Measurements from ENCODE around the gene TMEM196.

TMEM196 gene

DNA sequence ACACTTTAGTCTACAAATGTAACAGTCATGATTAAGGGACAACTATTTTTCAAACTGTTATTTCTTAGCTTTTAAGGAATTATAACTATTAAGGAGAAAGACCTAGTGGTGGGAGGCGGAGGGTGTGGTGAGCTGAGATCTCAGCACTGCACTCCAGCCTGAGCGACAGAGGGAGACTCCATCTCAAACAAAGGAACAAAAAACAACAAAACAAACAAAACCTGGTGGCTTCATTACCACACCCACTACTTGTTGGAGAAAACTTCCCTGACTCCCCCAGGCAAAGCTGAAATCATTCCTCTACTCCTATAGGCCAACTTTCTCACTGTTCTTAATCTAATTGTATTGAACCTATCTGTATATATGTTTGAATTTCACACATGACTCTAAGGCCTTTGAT lies 67.8 kb downstream of the TMEM196 start:
- no peak for DNase-seq

DNA sequence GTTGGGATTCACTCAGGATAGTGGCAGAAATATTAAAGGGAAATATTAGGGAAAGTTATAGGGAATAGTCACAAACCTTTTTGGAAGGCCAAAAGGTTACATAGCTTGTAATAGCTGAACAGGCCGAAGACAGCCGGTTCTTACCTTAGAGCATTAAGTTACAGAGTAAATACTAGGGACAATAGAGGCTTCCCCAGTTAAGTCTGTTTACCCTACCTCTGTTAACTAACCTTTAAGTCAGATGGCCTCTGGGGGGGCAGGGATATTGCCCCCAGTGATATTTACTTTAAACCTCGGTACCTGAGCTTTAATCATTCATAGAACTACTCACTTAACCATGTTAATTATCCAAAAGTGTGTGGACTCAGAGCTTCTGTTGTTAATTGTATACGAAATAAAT lies 71.9 kb downstream of the TMEM196 start:
- DNase-seq = peak; percentile 96

DNA sequence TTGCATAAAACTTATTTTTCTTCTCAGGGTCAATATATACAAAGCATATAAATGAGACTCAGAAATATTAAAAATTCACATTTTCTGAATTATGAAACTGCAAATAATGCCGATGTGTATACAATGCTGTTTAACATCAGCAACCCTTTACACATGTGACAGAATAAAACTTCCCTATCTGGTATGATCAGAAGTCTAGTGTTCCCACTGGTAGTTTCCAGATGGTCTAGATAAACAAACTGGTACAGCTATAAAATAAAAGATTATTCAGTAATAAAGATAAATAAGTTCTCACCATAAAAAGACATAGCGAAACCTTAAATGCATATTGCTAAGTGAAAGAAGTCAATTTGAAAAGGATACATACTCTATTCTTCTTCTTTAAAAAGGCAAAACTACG lies 72.5 kb downstream of the TMEM196 start:
- peak; percentile 60 for DNase-seq

DNA sequence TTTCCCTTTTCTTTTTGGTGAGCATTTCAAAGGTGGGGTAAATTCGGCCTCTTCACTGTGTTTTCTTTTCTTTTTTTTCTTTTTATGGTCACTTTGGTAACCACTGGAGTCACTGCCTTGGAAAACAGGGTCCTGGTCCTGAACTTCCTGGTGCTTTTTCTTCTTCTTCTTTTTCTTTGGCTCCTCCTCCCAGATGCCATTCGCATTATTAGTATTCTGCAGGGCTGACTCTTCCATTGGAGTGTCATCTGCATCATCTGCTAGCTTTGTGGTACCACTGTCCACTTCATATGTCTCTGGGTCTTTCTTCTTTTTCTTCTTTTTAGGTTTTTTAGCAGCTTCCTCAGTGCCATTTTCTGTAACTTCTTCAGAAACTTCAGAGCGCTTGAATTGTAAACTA lies 75.1 kb downstream of the TMEM196 start:
- DNase-seq = no peak

DNA sequence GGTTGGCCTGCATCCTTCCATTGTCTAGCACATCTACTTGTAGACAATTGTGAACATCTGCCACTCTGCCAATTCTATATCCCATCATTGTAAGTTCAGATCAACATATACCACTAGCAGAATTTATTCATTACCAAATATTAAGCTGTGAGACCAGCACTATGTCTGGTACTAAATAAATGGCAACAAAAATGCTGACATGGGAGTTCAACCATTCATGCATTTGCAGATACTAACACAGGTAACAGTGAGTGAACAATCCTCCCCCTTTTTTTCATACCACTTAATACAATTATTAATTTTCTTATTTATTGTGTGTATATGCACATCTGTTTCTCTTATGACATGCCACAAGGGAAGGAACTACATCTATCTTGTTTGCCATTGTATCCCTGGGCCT lies 76.5 kb downstream of the TMEM196 start:
- DNase-seq = no peak

DNA sequence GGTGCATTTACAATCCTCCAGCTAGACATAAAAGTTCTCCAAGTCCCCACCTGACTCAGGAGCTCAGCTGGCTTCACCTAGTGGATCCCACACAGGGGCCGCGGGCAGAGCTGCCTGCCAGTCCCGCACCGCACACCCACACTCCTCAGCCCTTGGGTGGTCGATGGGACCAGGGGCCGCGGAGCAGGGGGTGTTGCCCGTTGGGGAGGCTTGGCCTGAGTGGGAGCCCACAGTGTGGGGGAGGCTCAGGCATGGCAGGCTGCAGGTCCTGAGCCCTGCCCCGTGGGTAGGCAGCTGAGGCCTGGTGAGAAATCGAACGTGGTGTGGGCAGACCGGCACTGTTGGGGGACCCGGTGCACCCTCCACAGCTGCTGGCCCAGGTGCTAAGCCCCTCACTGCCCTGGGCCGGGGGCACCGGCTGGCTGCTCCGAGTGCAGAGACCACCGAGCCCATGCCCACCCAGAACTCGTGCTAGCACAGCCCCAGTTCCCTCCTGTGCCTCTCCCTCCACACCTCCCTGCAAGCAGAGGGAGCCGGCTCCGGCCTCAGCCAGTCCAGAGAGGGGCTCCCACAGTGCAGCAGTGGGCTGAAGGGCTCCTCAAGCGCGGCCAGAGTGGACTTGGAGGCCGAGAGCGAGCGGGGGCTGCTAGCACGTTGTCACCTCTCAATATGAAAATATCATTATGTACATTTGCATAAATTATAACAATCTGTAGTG lies 81.1 kb downstream of the TMEM196 start:
- no peak for DNase-seq

DNA sequence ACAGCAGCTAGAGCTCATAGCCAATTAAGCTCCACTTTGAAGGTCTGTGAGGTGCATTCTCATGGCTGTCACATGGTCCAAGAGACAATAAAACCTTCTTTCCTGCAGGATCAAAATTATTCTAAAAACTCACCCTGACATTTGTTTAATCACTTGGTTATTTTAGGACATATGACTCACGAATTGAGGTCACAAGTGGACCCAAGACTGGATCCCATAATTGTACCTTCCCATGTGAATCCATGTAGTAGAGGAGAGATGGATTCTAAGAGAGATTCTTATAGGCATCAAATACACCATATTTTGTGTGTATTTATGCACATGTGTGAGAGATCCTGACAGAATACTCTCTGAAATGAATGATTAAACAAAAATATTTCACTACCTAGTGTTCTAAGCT lies 82.7 kb downstream of the TMEM196 start:
- DNase-seq = no peak

DNA sequence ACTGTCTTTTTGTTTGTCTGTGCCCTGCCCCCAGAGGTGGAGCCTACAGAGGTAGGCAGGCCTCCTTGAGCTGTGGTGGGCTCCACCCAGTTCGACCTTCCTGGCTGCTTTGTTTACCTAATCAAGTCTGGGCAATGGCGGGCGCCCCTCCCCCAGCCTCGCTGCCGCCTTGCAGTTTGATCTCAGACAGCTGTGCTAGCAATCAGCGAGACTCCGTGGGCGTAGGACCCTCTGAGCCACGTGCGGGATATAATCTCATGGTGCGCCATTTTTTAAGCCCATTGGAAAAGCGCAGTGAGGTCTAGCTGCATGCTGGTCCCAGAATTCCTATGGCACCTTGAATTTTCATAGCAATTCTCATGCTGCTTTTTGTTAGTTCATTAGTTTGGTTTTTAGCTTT lies 84.3 kb downstream of the TMEM196 start:
- peak; percentile 16 for DNase-seq

DNA sequence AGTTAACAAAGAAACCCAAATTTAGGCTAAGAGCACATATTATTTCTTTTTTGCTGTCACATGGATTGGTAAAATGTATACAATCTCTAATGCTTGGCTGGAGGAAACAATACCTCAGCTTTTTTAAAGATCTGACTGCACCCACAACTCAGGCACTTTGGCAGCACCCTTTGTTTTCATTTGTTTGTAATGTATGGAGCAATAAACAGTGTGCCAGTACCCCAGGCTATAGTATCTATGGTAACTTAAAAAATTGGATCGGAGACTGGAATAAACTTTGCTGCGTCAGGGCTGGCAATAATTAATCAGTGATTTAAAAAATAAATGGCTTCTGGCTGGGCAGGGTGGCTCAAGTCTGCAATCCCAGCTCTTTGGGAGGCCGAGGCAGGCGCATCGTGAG lies 91.8 kb downstream of the TMEM196 start:
- no peak for DNase-seq

DNA sequence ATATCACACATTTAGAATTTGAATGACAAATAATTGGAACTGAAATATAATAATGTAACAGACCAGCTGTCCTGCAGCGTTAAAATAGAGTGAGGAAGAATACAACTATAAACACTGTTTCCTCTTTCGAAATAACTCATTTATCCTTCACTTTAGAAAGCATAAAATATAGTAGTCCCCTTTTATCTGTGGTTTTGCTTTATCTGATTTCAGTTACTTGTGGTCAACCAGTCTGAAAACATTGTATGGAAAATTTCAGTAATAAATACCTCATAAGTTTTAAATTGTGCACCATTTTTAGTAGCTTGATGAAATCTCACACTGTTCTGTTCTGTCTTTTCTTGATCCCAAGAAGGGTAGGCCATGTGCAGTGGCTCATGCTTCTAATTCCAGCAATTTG lies 96.2 kb downstream of the TMEM196 start:
- DNase-seq = no peak

DNA sequence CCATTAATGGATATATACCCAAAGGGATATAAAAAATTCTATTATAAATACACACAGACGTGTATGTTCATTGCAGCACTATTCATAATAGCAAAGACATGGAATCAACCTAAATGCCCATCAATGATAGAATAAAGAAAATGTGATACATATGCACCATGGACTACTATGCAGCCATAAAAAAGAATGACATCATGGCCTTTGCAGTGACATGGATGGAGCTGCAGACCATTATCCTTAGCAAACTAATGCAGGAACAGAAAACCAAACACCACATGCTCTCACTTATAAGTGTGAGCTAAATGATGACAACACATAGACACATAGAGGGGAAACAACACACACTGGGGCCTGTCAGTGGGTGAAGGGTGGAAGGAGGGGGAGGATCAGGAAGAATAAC lies 97.6 kb downstream of the TMEM196 start:
- DNase-seq = no peak

DNA sequence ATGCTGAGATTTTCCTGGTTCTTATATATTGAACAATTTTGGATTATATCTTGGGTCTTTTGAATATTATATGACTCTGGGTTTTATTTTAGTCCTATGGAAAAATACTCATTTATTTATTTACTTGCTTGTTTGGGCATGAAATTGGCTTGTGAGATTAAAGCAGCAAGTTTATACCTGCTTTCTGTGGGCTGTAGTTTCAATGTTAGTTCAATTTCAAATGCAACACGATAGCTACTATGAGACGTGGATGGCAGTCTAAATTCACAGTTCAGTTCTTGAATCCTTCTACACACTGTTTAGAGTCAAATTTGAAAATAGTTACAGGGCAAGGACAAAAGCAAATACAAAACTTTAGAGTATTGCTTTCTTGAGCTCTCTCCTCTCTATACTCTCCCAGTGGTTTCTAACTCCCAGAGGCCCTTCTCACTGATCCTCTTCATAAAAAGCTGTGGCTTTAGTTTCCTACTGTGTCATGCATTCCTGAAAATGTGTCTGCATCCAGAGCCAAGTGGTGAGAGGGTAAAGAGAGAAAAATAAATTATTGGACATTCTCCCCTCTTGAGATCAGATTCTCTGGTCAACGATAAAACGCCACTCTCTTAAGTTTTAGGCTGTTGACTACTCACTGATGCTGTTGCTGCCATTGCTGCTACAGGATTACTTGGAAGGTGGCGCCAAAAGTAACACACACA lies 99.0 kb downstream of the TMEM196 start:
- DNase-seq = no peak

DNA sequence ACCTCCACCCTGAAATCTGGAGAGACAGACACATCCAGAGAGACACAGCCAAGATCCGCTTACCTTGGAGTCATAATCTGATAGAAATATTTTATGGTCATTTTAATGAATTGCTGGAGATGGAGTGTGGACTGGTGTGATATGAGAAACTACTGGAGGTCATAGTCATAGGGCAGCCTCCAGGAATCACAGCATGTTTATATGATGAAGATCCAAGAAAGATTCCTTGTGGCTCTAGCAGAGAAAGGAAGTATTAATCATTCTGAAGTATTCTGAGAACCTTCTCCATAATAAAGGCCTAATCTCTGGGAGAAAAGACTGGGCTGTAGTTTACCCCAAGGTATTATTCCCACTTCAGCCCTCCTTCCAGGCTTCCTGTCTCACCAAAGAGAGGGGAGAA lies 102.6 kb downstream of the TMEM196 start:
- no peak for DNase-seq

Data from DMS53 (cell line).